Neural crest cell (in vitro differentiated cells): Measurements from ENCODE around the gene LRP3. TPM values are rescaled to one million over a fixed set of nuclear protein-coding genes. Genes with fewer than 3 reads are reported as not detected.

Source experiments
- DNase-seq: peaks from one replicate; pipeline ENCODE4 v3.0.0; 2021; ENCODE audit warnings: low read depth, mixed read lengths, low spot score
- H3K27ac Mint-ChIP-seq: one replicate; pipeline ENCODE4 v1.8.0; 2021; ENCODE audit warnings: mild to moderate bottlenecking, mixed read lengths; ENCODE audit not compliant: unreplicated experiment
- H3K27me3 Mint-ChIP-seq: 2 replicates; pipeline ENCODE4 v1.8.0; 2021; ENCODE audit warnings: low read depth, mild to moderate bottlenecking, mixed read lengths
- H3K36me3 Mint-ChIP-seq: 2 replicates; pipeline ENCODE4 v1.8.0; 2021; ENCODE audit warnings: low read depth, mild to moderate bottlenecking, mixed read lengths
- H3K4me1 Mint-ChIP-seq: 2 replicates; pipeline ENCODE4 v1.8.0; 2021; ENCODE audit warnings: mixed read lengths
- H3K4me3 Mint-ChIP-seq: one replicate; pipeline ENCODE4 v1.8.0; 2021; ENCODE audit warnings: mild to moderate bottlenecking, mixed read lengths
- H3K9me3 Mint-ChIP-seq: 2 replicates; pipeline ENCODE4 v1.8.0; 2021; ENCODE audit warnings: mixed read lengths
- total RNA-seq: library from RNA; stranded (reverse); gene quantifications from 2 replicates; pipeline ENCODE4 v1.2.1, GENCODE V29; 2021
- TF ChIP-seq, protein P1 (sequence below): fragments of 200-600 bp; sonication (generic); conservative IDR thresholded peaks from 2 replicates; pipeline ENCODE4 v1.5.0; 2021; ENCODE audit warnings: antibody characterized with exemption, mild to moderate bottlenecking

LRP3 gene
- total RNA-seq, 1 donor from 2014 or later = 85.6 TPM

GRCh38 chr19:33197591-33198000 is 3.5 kb downstream of the LRP3 start:
- DNase-seq = no peak
- TF ChIP-seq, protein P1, sequence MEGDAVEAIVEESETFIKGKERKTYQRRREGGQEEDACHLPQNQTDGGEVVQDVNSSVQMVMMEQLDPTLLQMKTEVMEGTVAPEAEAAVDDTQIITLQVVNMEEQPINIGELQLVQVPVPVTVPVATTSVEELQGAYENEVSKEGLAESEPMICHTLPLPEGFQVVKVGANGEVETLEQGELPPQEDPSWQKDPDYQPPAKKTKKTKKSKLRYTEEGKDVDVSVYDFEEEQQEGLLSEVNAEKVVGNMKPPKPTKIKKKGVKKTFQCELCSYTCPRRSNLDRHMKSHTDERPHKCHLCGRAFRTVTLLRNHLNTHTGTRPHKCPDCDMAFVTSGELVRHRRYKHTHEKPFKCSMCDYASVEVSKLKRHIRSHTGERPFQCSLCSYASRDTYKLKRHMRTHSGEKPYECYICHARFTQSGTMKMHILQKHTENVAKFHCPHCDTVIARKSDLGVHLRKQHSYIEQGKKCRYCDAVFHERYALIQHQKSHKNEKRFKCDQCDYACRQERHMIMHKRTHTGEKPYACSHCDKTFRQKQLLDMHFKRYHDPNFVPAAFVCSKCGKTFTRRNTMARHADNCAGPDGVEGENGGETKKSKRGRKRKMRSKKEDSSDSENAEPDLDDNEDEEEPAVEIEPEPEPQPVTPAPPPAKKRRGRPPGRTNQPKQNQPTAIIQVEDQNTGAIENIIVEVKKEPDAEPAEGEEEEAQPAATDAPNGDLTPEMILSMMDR = no peak
- no peaks in the 10 kb centered on the region for H3K27me3 Mint-ChIP-seq
- H3K36me3 Mint-ChIP-seq = no peaks in the 10 kb centered on the region
- H3K27ac Mint-ChIP-seq = no peak overlapping the region
- H3K9me3 Mint-ChIP-seq = no peaks in the 10 kb centered on the region
- H3K4me3 Mint-ChIP-seq = no peak overlapping the region
- H3K4me1 Mint-ChIP-seq = peaks cover 8% of the 10 kb centered on the region

- no peak overlapping the region for H3K4me3 Mint-ChIP-seq
- TF ChIP-seq, protein P1 = no peak
- no peak overlapping the region for H3K27ac Mint-ChIP-seq
- no peak for DNase-seq
- H3K27me3 Mint-ChIP-seq = no peaks in the 10 kb centered on the region
- no peaks in the 10 kb centered on the region for H3K9me3 Mint-ChIP-seq
- peaks cover 4% of the 10 kb centered on the region for H3K36me3 Mint-ChIP-seq
- peaks cover 8% of the 10 kb centered on the region for H3K4me1 Mint-ChIP-seq
Measured at GRCh38 chr19:33198169-33198568, 4.0 kb downstream of the LRP3 start.

GRCh38 chr19:33199441-33200265 is 5.5 kb downstream of the LRP3 start:
- TF ChIP-seq, protein P1 = no peak
- no peak for DNase-seq
- no peak overlapping the region for H3K27ac Mint-ChIP-seq

DNA sequence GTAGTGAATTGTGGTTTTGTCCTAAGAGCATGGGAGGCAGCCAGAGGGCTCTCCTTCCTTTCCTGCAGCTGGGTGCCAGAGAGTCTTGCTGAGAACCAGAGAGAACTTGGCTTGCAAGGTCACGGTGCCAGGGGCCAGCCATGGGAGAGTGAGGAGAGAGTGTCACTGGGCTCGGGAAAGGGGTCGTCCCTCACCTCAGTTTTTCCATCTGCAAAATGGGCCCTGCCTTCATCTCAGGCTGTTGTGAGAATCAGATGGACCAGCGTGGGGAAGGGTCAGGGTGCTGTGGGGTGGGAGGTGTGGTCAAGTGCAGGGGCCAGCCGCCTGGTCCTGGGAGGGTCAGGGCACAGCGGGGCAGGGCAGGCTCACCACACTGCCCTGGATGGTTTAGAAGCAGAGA is 7.3 kb downstream of the LRP3 start:
- H3K9me3 Mint-ChIP-seq = no peaks in the 10 kb centered on the region
- TF ChIP-seq, protein P1 = no peak
- no peak for DNase-seq
- H3K4me3 Mint-ChIP-seq = no peak overlapping the region
- H3K27me3 Mint-ChIP-seq = no peaks in the 10 kb centered on the region
- peaks cover 5% of the 10 kb centered on the region for H3K36me3 Mint-ChIP-seq
- peaks cover 8% of the 10 kb centered on the region for H3K4me1 Mint-ChIP-seq
- no peak overlapping the region for H3K27ac Mint-ChIP-seq

More at GRCh38 chr19:33199441-33200265, 5.5 kb downstream of the LRP3 start:
- Mint-ChIP-seq H3K36me3 (peaks cover 5% of the 10 kb centered on the region), H3K9me3 (no peaks in the 10 kb centered on the region), H3K27me3 (no peaks in the 10 kb centered on the region), H3K4me3 (no peak overlapping the region), H3K4me1 (peaks cover 8% of the 10 kb centered on the region)

DNA sequence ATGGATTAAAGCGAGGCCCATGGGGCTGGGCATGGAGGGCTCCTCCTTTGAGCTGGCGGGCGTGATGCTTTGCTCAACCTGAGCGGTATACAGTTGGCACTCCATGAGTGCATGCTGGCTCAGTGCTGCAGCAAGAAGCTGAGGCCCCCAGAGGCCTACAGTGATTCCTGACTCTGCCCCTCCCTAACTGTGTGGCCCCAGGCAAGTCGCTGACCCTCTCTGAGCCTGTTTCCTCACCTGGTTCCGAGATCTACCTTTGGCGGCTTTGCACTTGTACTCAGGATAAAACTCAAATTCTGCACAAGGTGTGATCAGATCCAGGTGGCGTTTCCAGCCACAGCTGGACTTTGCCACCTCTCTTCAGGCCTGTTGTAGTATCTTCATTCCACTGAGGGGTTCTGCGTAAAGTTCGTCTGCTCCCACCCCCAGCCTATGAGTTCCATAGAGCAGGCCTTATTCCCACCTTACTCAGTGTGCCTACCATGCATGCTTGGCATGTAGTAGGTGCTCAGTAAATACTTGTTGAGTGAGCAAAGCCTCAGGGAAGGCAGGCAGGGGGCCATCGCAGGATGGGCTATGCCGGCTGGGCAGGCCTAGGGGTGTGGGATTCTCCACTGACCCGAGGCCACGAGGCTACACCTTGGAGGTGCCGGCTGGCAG is 7.9 kb downstream of the LRP3 start:
- Mint-ChIP-seq H3K4me1 (peaks cover 3% of the 10 kb centered on the region), H3K27me3 (no peaks in the 10 kb centered on the region), H3K9me3 (no peaks in the 10 kb centered on the region), H3K36me3 (peaks cover 5% of the 10 kb centered on the region), H3K27ac (no peak overlapping the region), H3K4me3 (no peak overlapping the region)
- no peak for DNase-seq
- TF ChIP-seq, protein P1 = no peak
